Ovary (tissue), 9 donors: ENCODE measurements around the gene CHD5. TPM values are rescaled to one million over a fixed set of nuclear protein-coding genes. Genes with fewer than 3 reads are reported as not detected.

Source experiments
- DNase-seq, 5 donors: peaks; one replicate each; pipeline ENCODE4 v3.0.0-alpha.2; 2019 to 2020
- H3K27ac ChIP-seq, 2 donors: fragments of 200-600 bp; one replicate each; pipeline versions ENCODE4 v1.5.1 to v1.8.0; 2019 to 2022
- H3K27me3 ChIP-seq: fragments of 200-600 bp; one replicate; pipeline ENCODE4 v1.8.0; 2022
- H3K36me3 ChIP-seq: fragments of 200-600 bp; sonication (generic); one replicate; pipeline ENCODE4 v1.5.1; 2019
- H3K4me1 ChIP-seq: one replicate; pipeline ENCODE4 v1.8.1; 2013; ENCODE audit warnings: mild to moderate bottlenecking, moderate library complexity; ENCODE audit not compliant: insufficient read depth
- H3K4me3 ChIP-seq: fragments of 200-600 bp; sonication (generic); one replicate; pipeline ENCODE4 v1.5.1; 2017
- H3K9me3 ChIP-seq, 2 donors: fragments of 200-600 bp in 1 of 2; sonication (generic) in 1 of 2; one replicate each; pipeline versions ENCODE4 v1.5.1 to v1.8.1; 2013 to 2019; ENCODE audit warnings: mild to moderate bottlenecking in 1 of 2, moderate library complexity in 1 of 2
- EP300 ChIP-seq: sonication (generic); formaldehyde crosslinking; IDR thresholded peaks from one replicate; pipeline ENCODE4 v1.6.1; 2017; ENCODE audit warnings: antibody characterized with exemption
- POLR2A ChIP-seq: fragments of 450-650 bp; IDR thresholded peaks from one replicate; pipeline ENCODE4 v1.6.1; 2017; ENCODE audit warnings: antibody characterized with exemption, mild to moderate bottlenecking, moderate library complexity
- WGBS, 3 donors: extraction: QIAGEN DNeasy Blood & Tissue Kit in 1 of 3; methylation state at CpG; one replicate each; pipeline versions ENCODE4 v1.1.5 to v1.1.7; 2013 to 2017; 5-methylcytosine and 5-hydroxymethylcytosine counted together
- intact Hi-C, 4 donors: fragments of 100-400 bp; cut with DNase I; formaldehyde crosslinking; loops; one replicate each; pipeline versions ENCODE4 v1.11.0 to v1.15.1; 2022 to 2023
- polyA plus RNA-seq, 2 donors: library from polyadenylated mRNA; stranded (reverse); fragments of 200-250 nt in 1 of 2; fragments of 350-450 nt in 1 of 2; fragmentation: Illumina TruSeq in 1 of 2; extraction: RNeasy Lipid Tissue Mini Kit (QIAGEN cat#74804) in 1 of 2; gene quantifications; one replicate each; pipeline ENCODE4 v1.2.3, GENCODE V29; 2013 to 2014
- total RNA-seq, 7 donors: library from RNA; depleted of rRNA in 2 of 7; stranded (reverse); fragments of >200 nt in 2 of 7; fragmentation: NEBNext Ultra II Directional in 3 of 7; extraction: Animal tissue kit (Norgen Biotek cat#: 25700) in 3 of 7; gene quantifications; one replicate each; pipeline versions ENCODE4 v1.1.0 to v1.2.4, GENCODE V29; 2016 to 2023
- TF ChIP-seq, protein P1 (sequence below), 3 donors: fragments of 450-650 bp in 2 of 3; fragments of 200-600 bp in 1 of 3; IDR thresholded peaks; one replicate each; pipeline versions ENCODE4 v1.5.1 to v1.8.0; 2016 to 2022; ENCODE audit warnings: antibody characterized with exemption in 3 of 3, mild to moderate bottlenecking in 1 of 3
- donor health status: DM: no; HTN: no; CAD: no; lungs with moderate emphysema.
- donor health status: DM: no; HTN: no; CAD: no.
- donor health status: Bipolar disorder and iron deficiency.
- donor health status: DM: yes; HTN: yes; CAD: no.
- donor health status: DM: no; HTN: no; CAD: no.
- donor health status: DM: yes; HTN: yes; CAD: no.

CHD5 gene
- total and polyA plus RNA-seq, 9 donors = under 0.01 to 0.54 (median 0.23) TPM

DNA sequence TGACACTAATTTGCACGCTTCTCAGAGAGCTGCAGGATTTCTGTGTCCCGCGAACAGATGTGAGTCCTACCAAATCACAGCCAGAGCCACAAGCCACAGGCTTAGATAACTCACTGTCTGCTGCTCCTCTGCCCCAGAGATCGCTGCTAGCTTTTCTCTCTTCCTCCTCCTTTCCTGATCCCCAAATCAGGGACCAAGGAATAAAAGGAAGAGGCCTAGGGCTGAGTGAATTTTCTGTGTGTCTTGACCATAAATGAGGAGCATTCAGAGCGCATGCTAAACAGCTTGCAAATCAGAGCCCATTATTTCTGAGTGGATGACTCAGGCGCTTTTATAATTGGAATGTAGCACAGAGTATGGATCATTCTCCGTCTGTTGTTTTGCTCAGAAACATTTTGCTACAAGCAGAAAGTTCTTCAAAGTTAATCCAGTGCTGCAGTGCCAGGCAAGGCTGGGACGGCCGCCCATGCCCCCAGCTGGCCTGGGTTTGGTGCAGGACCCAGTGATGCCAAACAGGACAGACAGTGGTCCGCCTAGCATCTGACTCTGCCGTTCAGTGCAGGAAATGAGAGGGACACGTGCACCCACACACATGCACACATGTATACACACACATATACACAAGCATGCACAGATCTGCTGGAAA, 96.2 kb downstream of the CHD5 start:
- H3K4me3 ChIP-seq = no peak overlapping the region
- no peaks in the 10 kb centered on the region for H3K4me1 ChIP-seq
- no peak for DNase-seq
- WGBS, 3 donors = 61 to 74% (median 68%) methylated on average over 12 of the region's 12 CpGs
- no peaks in the 10 kb centered on the region for H3K36me3 ChIP-seq
- intact Hi-C loops = no loop called here
- H3K9me3 ChIP-seq = no peaks in the 10 kb centered on the region
- H3K27ac ChIP-seq = no peak overlapping the region
- no peak for TF ChIP-seq EP300
- TF ChIP-seq, protein P1, sequence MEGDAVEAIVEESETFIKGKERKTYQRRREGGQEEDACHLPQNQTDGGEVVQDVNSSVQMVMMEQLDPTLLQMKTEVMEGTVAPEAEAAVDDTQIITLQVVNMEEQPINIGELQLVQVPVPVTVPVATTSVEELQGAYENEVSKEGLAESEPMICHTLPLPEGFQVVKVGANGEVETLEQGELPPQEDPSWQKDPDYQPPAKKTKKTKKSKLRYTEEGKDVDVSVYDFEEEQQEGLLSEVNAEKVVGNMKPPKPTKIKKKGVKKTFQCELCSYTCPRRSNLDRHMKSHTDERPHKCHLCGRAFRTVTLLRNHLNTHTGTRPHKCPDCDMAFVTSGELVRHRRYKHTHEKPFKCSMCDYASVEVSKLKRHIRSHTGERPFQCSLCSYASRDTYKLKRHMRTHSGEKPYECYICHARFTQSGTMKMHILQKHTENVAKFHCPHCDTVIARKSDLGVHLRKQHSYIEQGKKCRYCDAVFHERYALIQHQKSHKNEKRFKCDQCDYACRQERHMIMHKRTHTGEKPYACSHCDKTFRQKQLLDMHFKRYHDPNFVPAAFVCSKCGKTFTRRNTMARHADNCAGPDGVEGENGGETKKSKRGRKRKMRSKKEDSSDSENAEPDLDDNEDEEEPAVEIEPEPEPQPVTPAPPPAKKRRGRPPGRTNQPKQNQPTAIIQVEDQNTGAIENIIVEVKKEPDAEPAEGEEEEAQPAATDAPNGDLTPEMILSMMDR (IDR thresholded peaks at IDR 0.05) = no peak
- TF ChIP-seq POLR2A = no peak
- no peaks in the 10 kb centered on the region for H3K27me3 ChIP-seq

DNA sequence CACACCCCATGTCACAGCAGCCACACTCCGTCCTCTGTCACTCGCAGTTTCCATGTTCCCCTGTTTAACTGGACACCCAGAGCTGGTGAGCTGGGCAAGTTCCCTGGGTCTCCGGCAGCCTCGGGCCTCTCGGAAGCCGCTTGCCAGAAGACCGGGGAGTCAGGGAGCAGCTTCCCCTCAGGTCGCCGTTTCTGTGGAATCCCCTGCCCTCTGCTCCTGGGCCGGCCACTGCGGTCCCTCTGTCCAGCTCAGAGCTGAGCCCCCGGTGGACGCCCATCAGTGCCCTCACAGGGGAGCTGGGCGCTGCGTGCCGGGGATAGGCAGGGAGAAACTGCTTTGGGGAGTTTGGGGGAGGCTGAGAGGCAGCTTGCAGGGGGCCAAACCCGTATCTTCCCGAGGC, 96.7 kb downstream of the CHD5 start:
- Histone ChIP-seq H3K9me3 (no peaks in the 10 kb centered on the region), H3K4me3 (no peak overlapping the region), H3K36me3 (no peaks in the 10 kb centered on the region), H3K27ac (no peak overlapping the region), H3K4me1 (no peaks in the 10 kb centered on the region), H3K27me3 (no peaks in the 10 kb centered on the region)
- TF ChIP-seq, protein P1 (IDR thresholded peaks at IDR 0.05) = no peak
- TF ChIP-seq EP300 (no peak), POLR2A (no peak)
- intact Hi-C loops = no loop called here
- 70 to 76% (median 75%) methylated on average over 18 of the region's 18 CpGs for WGBS, 3 donors
- no peak for DNase-seq

DNA sequence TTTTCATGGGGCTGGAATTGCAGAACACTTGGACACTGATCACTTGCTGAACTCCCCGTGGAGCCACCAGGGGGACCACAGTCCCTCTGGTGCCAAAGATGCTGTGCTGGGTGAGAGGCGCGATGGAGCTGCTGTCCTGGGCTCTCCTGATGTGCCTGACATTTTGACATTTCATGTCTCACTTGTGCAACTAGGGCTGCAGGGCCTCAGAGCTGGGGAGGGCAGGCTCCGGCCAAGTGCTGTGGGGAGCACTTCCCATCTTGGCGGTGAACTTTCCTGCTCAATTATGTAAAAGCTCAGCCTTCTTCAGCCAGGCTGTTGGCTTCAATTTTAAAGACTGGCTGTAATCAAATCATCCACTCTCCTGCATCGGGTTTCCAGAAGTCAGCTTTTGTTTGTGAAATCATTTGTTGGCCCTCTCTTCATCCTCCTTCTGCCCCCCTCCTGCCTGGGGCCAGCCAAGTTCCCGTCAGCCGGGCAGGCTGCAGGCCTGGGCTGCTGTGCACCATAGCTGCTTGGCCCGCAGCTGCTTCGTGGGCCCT, 97.6 kb downstream of the CHD5 start:
- 33 to 47% (median 43%) methylated on average over 10 of the region's 10 CpGs for WGBS, 3 donors
- H3K4me3 ChIP-seq = no peak overlapping the region
- intact Hi-C loops = no loop called here

DNA sequence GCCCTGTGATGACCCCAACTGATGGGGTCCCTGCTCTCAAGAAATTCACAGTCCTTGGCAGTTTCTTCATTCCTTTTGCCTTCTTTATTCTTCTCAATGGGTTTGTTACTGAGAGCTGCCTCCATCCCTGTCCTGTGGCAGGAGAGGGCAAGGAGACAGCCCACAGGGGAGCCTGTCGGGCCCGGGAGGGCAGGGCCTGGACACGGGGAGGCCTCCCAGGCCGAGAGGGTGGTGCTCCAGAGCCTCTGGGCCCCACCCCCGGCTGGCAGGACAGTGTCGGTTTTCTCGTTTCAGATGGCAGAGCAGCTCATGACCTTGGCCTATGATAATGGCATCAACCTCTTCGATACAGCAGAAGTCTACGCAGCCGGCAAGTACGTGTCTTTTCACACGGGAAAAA, 98.2 kb downstream of the CHD5 start:
- H3K4me3 ChIP-seq = no peak overlapping the region
- no peak for DNase-seq
- H3K9me3 ChIP-seq = no peaks in the 10 kb centered on the region
- 77 to 83% (median 77%) methylated on average over 11 to 12 of the region's 12 CpGs for WGBS, 3 donors
- H3K36me3 ChIP-seq = no peaks in the 10 kb centered on the region
- H3K27ac ChIP-seq = no peak overlapping the region
- H3K27me3 ChIP-seq = no peaks in the 10 kb centered on the region
- TF ChIP-seq POLR2A = no peak
- TF ChIP-seq, protein P1 (IDR thresholded peaks at IDR 0.05) = no peak
- TF ChIP-seq EP300 = no peak
- intact Hi-C loops = no loop called here
- no peaks in the 10 kb centered on the region for H3K4me1 ChIP-seq

More for the DNA sequence above, 97.6 kb downstream of the CHD5 start:
- Histone ChIP-seq H3K4me1 (no peaks in the 10 kb centered on the region), H3K36me3 (no peaks in the 10 kb centered on the region), H3K9me3 (no peaks in the 10 kb centered on the region), H3K27ac (no peak overlapping the region), H3K27me3 (no peaks in the 10 kb centered on the region)
- TF ChIP-seq EP300 (no peak), POLR2A (no peak)
- TF ChIP-seq, protein P1 (IDR thresholded peaks at IDR 0.05) = no peak
- DNase-seq = no peak
